Loucy (cell line): ENCODE results near the gene AVL9.

Experiments
- EZH2phosphoT487 ChIP-seq: fragments of 200-600 bp; IDR thresholded peaks from 2 replicates; pipeline ENCODE4 v1.6.1; 2018; ENCODE audit warnings: antibody characterized with exemption, mild to moderate bottlenecking, moderate library complexity, borderline replicate concordance
- TF ChIP-seq, protein P1 (sequence below): fragments of 200-600 bp; sonication (generic); conservative IDR thresholded peaks from 2 replicates; pipeline ENCODE4 v1.5.1; 2014; ENCODE audit warnings: mild to moderate bottlenecking, antibody characterized with exemption, low read length

DNA sequence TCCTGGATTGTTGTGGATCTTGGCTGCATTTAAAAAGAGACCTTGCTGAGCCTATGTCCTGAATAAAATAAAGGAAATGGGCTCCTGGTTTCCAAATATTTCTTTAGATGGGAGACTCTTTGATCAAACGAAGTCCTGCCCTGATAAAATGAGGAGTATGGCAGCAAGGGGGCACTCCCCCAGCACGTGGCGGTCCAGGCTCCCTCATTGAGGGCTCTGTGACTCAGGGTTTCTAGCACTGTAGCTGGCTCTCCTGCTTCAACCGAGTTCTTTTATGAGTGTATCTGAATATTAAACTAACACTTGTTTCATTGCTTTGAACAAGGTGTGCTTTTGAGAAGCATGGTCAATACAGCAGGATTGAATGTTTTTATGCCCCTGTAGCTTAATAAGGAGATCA lies 114.2 kb downstream of the AVL9 start:
- TF ChIP-seq, protein P1, sequence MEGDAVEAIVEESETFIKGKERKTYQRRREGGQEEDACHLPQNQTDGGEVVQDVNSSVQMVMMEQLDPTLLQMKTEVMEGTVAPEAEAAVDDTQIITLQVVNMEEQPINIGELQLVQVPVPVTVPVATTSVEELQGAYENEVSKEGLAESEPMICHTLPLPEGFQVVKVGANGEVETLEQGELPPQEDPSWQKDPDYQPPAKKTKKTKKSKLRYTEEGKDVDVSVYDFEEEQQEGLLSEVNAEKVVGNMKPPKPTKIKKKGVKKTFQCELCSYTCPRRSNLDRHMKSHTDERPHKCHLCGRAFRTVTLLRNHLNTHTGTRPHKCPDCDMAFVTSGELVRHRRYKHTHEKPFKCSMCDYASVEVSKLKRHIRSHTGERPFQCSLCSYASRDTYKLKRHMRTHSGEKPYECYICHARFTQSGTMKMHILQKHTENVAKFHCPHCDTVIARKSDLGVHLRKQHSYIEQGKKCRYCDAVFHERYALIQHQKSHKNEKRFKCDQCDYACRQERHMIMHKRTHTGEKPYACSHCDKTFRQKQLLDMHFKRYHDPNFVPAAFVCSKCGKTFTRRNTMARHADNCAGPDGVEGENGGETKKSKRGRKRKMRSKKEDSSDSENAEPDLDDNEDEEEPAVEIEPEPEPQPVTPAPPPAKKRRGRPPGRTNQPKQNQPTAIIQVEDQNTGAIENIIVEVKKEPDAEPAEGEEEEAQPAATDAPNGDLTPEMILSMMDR: no peak
- TF ChIP-seq EZH2phosphoT487: no peak
